ENCODE results near the gene PIGH. TPM values are rescaled to one million over a fixed set of nuclear protein-coding genes. Genes with fewer than 3 reads are reported as not detected.

PIGH gene
- total RNA-seq, 1 experiment from 2014 or later, result 6.8 TPM

DNA sequence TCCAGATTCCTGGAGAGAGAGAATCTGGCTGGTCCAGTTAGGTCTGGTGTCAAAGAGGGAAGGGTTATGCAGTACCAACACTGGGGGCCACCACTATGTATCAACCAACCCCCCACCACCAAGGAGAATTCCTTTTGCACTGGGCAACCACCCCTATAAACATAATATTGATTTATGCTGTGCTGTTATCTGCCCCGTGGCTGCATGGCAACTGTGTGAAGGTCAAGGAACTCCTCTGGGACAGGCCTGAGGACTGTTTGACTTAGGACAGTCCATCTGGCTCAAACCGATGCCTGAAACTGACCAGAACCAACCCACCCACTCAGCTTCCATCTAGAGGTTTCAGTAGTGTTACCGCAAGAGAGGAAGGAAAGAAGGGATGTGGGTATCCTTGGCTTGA lies 46.5 kb downstream of the PIGH start (continued):
- TF ChIP-seq TEAD1 (CRISPR knock-in tag; IDR thresholded peaks at IDR 0.05), result no peak
- TF ChIP-seq, protein P1, sequence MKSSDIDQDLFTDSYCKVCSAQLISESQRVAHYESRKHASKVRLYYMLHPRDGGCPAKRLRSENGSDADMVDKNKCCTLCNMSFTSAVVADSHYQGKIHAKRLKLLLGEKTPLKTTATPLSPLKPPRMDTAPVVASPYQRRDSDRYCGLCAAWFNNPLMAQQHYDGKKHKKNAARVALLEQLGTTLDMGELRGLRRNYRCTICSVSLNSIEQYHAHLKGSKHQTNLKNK (CRISPR knock-in tag; IDR thresholded peaks at IDR 0.05), result no peak

DNA sequence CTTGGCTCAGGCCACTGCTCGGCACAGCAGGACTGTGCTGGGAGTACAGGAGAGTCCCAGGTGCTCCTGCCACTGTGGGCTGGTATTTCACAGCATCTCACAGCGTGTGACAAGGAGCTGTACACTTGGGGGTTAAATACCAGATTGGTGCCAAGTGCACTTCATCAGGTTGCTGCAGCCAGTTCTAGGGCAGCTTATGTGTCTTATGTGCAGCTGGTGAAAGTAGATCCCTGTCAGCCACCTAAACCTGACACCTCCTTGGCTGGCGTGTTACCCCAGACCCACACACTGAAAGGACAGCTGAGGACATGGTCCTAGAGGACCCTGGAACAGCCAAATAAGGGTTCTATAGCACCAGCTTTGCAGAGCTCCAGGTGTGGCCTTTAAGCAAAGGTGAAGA lies 48.1 kb downstream of the PIGH start:
- H3K4me3 Mint-ChIP-seq, result no peak overlapping the region
- no peak overlapping the region for H3K27ac Mint-ChIP-seq
- H3K9me3 Mint-ChIP-seq, result no peaks in the 10 kb centered on the region
- POLR2A ChIA-PET, result interaction anchor here (0.7 kb wide), 2 partner anchors 10 to 18 kb away, joined by 3 to 4 read pairs; no protein-coding TSS in a partner anchor
- H3K27me3 Mint-ChIP-seq (ENCODE audit: low read depth), result no peaks in the 10 kb centered on the region
- peaks cover 13% of the 10 kb centered on the region for H3K36me3 Mint-ChIP-seq
- CTCF ChIA-PET, result interaction anchor here (0.6 to 1.6 kb wide), 2 partner anchors 25 to 132 kb away, joined by 3 to 8 read pairs; no protein-coding TSS in a partner anchor
- peaks cover 2% of the 10 kb centered on the region; the same call in 1 of the 2 replicates for H3K4me1 Mint-ChIP-seq
- ATAC-seq, result no peak
- TF ChIP-seq GTF2I (CRISPR knock-in tag; conservative IDR thresholded peaks at IDR 0.05), result no peak
- TF ChIP-seq, protein P2, sequence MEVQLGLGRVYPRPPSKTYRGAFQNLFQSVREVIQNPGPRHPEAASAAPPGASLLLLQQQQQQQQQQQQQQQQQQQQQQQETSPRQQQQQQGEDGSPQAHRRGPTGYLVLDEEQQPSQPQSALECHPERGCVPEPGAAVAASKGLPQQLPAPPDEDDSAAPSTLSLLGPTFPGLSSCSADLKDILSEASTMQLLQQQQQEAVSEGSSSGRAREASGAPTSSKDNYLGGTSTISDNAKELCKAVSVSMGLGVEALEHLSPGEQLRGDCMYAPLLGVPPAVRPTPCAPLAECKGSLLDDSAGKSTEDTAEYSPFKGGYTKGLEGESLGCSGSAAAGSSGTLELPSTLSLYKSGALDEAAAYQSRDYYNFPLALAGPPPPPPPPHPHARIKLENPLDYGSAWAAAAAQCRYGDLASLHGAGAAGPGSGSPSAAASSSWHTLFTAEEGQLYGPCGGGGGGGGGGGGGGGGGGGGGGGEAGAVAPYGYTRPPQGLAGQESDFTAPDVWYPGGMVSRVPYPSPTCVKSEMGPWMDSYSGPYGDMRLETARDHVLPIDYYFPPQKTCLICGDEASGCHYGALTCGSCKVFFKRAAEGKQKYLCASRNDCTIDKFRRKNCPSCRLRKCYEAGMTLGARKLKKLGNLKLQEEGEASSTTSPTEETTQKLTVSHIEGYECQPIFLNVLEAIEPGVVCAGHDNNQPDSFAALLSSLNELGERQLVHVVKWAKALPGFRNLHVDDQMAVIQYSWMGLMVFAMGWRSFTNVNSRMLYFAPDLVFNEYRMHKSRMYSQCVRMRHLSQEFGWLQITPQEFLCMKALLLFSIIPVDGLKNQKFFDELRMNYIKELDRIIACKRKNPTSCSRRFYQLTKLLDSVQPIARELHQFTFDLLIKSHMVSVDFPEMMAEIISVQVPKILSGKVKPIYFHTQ (CRISPR knock-in tag; IDR thresholded peaks at IDR 0.05), result no peak
- TF ChIP-seq, protein P3, sequence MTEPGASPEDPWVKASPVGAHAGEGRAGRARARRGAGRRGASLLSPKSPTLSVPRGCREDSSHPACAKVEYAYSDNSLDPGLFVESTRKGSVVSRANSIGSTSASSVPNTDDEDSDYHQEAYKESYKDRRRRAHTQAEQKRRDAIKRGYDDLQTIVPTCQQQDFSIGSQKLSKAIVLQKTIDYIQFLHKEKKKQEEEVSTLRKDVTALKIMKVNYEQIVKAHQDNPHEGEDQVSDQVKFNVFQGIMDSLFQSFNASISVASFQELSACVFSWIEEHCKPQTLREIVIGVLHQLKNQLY (CRISPR knock-in tag; IDR thresholded peaks at IDR 0.05), result no peak
- TF ChIP-seq TEAD4 (CRISPR knock-in tag; IDR thresholded peaks at IDR 0.05), result no peak
- TF ChIP-seq, protein P4, sequence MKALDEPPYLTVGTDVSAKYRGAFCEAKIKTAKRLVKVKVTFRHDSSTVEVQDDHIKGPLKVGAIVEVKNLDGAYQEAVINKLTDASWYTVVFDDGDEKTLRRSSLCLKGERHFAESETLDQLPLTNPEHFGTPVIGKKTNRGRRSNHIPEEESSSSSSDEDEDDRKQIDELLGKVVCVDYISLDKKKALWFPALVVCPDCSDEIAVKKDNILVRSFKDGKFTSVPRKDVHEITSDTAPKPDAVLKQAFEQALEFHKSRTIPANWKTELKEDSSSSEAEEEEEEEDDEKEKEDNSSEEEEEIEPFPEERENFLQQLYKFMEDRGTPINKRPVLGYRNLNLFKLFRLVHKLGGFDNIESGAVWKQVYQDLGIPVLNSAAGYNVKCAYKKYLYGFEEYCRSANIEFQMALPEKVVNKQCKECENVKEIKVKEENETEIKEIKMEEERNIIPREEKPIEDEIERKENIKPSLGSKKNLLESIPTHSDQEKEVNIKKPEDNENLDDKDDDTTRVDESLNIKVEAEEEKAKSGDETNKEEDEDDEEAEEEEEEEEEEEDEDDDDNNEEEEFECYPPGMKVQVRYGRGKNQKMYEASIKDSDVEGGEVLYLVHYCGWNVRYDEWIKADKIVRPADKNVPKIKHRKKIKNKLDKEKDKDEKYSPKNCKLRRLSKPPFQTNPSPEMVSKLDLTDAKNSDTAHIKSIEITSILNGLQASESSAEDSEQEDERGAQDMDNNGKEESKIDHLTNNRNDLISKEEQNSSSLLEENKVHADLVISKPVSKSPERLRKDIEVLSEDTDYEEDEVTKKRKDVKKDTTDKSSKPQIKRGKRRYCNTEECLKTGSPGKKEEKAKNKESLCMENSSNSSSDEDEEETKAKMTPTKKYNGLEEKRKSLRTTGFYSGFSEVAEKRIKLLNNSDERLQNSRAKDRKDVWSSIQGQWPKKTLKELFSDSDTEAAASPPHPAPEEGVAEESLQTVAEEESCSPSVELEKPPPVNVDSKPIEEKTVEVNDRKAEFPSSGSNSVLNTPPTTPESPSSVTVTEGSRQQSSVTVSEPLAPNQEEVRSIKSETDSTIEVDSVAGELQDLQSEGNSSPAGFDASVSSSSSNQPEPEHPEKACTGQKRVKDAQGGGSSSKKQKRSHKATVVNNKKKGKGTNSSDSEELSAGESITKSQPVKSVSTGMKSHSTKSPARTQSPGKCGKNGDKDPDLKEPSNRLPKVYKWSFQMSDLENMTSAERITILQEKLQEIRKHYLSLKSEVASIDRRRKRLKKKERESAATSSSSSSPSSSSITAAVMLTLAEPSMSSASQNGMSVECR (CRISPR knock-in tag; IDR thresholded peaks at IDR 0.05; ENCODE audit: borderline replicate concordance), result no peak
- TF ChIP-seq, protein P5, sequence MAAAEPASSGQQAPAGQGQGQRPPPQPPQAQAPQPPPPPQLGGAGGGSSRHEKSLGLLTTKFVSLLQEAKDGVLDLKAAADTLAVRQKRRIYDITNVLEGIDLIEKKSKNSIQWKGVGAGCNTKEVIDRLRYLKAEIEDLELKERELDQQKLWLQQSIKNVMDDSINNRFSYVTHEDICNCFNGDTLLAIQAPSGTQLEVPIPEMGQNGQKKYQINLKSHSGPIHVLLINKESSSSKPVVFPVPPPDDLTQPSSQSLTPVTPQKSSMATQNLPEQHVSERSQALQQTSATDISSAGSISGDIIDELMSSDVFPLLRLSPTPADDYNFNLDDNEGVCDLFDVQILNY (CRISPR knock-in tag; IDR thresholded peaks at IDR 0.05), result no peak
- TF ChIP-seq, protein P6, sequence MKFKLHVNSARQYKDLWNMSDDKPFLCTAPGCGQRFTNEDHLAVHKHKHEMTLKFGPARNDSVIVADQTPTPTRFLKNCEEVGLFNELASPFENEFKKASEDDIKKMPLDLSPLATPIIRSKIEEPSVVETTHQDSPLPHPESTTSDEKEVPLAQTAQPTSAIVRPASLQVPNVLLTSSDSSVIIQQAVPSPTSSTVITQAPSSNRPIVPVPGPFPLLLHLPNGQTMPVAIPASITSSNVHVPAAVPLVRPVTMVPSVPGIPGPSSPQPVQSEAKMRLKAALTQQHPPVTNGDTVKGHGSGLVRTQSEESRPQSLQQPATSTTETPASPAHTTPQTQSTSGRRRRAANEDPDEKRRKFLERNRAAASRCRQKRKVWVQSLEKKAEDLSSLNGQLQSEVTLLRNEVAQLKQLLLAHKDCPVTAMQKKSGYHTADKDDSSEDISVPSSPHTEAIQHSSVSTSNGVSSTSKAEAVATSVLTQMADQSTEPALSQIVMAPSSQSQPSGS (CRISPR knock-in tag; IDR thresholded peaks at IDR 0.05; ENCODE audit: borderline replicate concordance, low read depth), result no peak
- DNase-seq (ENCODE audit: low spot score), result no peak

DNA sequence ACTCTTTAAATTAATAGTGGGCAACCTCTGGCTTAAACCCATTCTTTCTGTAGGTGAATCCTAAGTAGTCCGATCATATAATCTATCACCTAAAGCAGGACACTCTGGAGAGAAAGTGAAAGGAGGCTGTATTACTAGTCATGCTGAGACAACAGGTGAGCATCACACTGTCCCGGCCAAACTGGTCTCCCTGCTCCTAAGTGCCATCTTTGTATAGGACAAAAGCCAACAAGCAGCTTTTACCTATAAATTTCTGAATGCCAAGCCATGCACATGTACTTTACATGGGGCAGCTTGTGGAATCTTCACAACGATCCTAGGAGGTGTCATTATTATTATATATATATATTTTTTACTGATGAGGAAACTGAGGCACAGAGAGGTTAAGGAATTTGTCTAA lies 48.9 kb downstream of the PIGH start:
- no peaks in the 10 kb centered on the region for H3K9me3 Mint-ChIP-seq
- no peak overlapping the region for H3K4me3 Mint-ChIP-seq
- ChIA-PET CTCF (interaction anchor here (0.6 to 1.6 kb wide), 3 partner anchors 20 to 131 kb away, joined by 3 to 8 read pairs (median 3); no protein-coding TSS in a partner anchor), POLR2A (no interaction called here)
- H3K4me1 Mint-ChIP-seq, result peaks cover 2% of the 10 kb centered on the region; the same call in 1 of the 2 replicates
- DNase-seq (ENCODE audit: low spot score) (no peak), ATAC-seq (no peak)
- H3K27me3 Mint-ChIP-seq (ENCODE audit: low read depth), result no peaks in the 10 kb centered on the region
- H3K36me3 Mint-ChIP-seq, result peaks cover 14% of the 10 kb centered on the region
- no peak overlapping the region for H3K27ac Mint-ChIP-seq
- TF ChIP-seq TP53 (CRISPR knock-in tag; IDR thresholded peaks at IDR 0.05) (no peak), NFATC4 (CRISPR knock-in tag; IDR thresholded peaks at IDR 0.05) (no peak), RORB (CRISPR knock-in tag; IDR thresholded peaks at IDR 0.05) (no peak), NR2C2 (CRISPR knock-in tag; IDR thresholded peaks at IDR 0.05) (no peak), NFE2L1 (CRISPR knock-in tag; IDR thresholded peaks at IDR 0.05) (no peak), TCF7 (CRISPR knock-in tag; IDR thresholded peaks at IDR 0.05; ENCODE audit: low read depth) (no peak), MXD4 (CRISPR knock-in tag; IDR thresholded peaks at IDR 0.05; ENCODE audit: borderline replicate concordance) (no peak)
- TF ChIP-seq, protein P7, sequence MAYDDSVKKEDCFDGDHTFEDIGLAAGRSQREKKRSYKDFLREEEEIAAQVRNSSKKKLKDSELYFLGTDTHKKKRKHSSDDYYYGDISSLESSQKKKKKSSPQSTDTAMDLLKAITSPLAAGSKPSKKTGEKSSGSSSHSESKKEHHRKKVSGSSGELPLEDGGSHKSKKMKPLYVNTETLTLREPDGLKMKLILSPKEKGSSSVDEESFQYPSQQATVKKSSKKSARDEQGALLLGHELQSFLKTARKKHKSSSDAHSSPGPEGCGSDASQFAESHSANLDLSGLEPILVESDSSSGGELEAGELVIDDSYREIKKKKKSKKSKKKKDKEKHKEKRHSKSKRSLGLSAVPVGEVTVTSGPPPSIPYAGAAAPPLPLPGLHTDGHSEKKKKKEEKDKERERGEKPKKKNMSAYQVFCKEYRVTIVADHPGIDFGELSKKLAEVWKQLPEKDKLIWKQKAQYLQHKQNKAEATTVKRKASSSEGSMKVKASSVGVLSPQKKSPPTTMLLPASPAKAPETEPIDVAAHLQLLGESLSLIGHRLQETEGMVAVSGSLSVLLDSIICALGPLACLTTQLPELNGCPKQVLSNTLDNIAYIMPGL (CRISPR knock-in tag; IDR thresholded peaks at IDR 0.05), result no peak
- TF ChIP-seq, protein P8, sequence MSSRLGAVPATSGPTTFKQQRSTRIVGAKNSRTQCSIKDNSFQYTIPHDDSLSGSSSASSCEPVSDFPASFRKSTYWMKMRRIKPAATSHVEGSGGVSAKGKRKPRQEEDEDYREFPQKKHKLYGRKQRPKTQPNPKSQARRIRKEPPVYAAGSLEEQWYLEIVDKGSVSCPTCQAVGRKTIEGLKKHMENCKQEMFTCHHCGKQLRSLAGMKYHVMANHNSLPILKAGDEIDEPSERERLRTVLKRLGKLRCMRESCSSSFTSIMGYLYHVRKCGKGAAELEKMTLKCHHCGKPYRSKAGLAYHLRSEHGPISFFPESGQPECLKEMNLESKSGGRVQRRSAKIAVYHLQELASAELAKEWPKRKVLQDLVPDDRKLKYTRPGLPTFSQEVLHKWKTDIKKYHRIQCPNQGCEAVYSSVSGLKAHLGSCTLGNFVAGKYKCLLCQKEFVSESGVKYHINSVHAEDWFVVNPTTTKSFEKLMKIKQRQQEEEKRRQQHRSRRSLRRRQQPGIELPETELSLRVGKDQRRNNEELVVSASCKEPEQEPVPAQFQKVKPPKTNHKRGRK (CRISPR knock-in tag; IDR thresholded peaks at IDR 0.05; ENCODE audit: borderline replicate concordance), result no peak

Measured in WTC11 (cell line).